ENCODE data around the gene ASS1. TPM values are rescaled to one million over a fixed set of nuclear protein-coding genes. Genes with fewer than 3 reads are reported as not detected.

The ASS1 gene
- polyA plus RNA-seq, 3 donors from 2014 or later = not detected

DNA sequence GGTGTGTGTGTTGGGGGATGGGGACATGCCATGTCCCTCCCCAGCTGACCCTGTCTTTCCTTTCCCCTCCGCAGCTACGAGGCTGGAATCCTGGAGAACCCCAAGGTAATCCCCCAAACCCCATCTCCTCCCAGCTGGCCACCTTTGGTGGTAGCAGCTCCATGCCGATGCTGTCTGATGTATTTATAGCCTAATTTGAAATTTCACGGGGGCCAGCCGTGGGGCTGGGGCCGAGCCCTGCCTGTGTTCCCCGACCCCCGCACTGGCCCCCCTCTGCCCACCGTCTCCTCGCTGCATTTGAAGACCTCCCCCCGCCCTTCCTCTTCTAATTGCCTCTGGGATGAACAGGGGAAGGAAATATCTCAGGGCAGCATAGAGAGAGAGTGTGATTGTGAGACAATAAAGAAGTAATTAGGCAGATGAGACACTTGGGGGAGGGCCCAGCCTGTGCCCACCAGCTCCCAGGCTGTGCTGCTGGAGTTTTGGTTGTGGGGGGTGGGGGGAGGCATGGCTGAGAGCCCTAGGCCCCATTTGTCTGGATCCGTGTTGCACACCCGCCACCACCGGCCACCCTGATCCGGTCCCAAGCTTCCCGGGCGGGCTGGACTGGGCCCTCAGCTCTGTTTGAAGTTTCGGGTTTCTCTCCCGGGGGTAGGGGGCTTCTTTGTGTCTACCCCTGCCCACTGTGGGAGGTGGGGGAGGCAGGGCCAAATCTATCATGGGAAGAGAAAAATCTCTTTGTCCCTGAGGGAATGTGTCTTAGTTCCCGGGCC lies 26.8 kb downstream of the ASS1 start:
- Mint-ChIP-seq H3K4me3 (no peak overlapping the region), H3K36me3 (no peaks in the 10 kb centered on the region), H3K27me3 (ENCODE audit: low read depth in 3 of 3) (peaks cover 2 to 11% (median 5%) of the 10 kb centered on the region in 3 donors), H3K9me3 (no peaks in the 10 kb centered on the region), H3K4me1 (no peaks in the 10 kb centered on the region), H3K27ac (no peak overlapping the region)
- DNase-seq = no peak

DNA sequence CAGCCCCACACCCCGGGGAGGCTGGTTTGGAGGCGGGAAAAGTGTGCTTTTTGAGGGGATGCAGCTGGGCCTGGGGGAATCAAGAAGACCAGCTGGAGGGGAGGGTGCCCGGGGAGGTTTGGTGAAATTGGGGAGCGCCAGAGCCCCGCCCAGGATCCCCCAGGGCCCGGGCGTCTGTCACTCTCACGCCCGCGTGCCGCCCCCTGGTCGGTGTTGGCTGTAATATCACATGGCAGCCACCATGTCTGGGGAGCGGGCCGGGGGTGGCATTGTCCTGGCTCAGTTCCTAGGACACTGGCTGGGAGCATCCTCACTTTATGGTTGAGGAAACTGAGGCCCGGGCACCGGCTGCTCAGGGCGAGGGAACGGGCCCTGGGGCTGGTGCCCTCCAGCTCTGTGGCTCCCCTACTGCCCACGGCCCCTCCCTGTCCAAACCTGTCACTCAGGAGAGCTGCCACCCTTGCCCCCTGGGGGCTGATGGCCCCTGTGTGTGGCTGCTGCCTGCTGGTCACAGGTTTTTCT lies 27.5 kb downstream of the ASS1 start:
- Mint-ChIP-seq H3K4me1 (no peaks in the 10 kb centered on the region), H3K36me3 (no peaks in the 10 kb centered on the region), H3K4me3 (no peak overlapping the region), H3K27me3 (ENCODE audit: low read depth in 3 of 3) (peaks cover 2 to 11% (median 5%) of the 10 kb centered on the region in 3 donors), H3K9me3 (no peaks in the 10 kb centered on the region), H3K27ac (no peak overlapping the region)
- no peak for DNase-seq

DNA sequence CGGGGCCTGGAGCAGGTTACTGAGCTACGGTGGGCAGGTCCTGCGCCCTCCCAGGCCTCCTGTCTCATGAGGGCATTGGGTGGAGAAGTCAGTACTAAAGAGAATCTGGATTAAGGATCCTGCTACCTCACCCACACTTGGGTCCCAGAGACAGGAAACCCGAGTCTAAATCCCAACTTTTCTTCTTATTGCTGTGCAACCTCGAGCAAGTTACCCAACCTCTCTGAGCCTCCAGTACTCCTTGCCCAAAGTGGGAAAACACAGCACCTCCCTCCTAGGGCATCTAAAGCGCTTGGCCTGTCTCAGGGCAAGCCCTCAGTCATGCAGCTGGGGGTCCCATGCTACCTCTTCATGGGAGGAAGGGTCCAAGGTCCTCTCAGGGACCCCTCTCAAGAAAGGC lies 28.2 kb downstream of the ASS1 start:
- H3K27ac Mint-ChIP-seq = no peak overlapping the region
- no peak overlapping the region for H3K4me3 Mint-ChIP-seq
- H3K27me3 Mint-ChIP-seq (ENCODE audit: low read depth in 3 of 3) = peaks cover 2 to 4% (median 2%) of the 10 kb centered on the region in 3 donors
- H3K9me3 Mint-ChIP-seq = no peaks in the 10 kb centered on the region
- no peak for DNase-seq
- no peaks in the 10 kb centered on the region for H3K36me3 Mint-ChIP-seq
- H3K4me1 Mint-ChIP-seq = no peaks in the 10 kb centered on the region

DNA sequence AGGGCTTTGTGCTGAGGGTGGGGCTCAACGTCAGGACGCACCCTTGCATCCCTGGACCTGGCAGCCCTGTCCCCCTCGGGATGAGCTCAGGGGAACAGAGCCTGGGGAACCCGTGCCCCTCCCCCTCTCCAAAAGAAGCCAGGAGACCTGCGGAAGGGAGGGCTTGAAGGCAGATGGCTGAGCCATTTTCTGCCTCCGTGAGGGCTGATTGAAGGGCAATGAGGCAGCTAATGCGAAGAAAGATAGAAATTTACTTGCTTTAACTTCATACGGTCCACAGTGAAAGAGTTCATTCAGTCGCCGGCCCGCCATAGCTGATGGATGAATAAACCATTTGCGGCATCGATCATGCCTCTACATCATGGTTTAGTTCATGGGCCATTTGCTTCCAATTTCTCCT lies 28.8 kb downstream of the ASS1 start:
- Mint-ChIP-seq H3K9me3 (no peaks in the 10 kb centered on the region), H3K27ac (no peak overlapping the region), H3K4me1 (no peaks in the 10 kb centered on the region), H3K4me3 (no peak overlapping the region), H3K36me3 (no peaks in the 10 kb centered on the region), H3K27me3 (ENCODE audit: low read depth in 3 of 3) (peaks cover 0 to 3% (median 2%) of the 10 kb centered on the region in 3 donors)
- DNase-seq = no peak

DNA sequence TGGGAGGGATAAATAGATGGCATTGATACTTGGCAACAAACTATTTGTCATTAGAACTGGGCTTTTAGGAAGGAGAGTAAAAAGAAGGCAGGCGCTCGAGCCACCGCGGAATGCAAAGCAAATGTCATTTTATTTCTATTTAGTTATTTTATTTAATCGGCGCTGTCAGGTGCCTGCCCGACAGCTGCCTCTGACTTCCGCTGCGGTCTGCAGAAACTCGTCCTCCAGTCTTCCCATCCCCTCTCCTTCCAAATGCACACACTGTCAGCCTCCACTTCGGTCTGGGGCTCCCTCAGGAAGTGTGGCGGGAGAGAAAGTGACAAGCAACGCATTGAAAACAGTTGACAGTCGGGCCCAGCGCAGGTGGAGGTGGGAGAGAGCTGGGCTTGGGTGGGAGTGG lies 29.3 kb downstream of the ASS1 start:
- Mint-ChIP-seq H3K4me1 (no peaks in the 10 kb centered on the region), H3K27ac (no peak overlapping the region), H3K4me3 (no peak overlapping the region), H3K27me3 (ENCODE audit: low read depth in 3 of 3) (peaks cover 0 to 3% (median 2%) of the 10 kb centered on the region in 3 donors), H3K9me3 (no peaks in the 10 kb centered on the region), H3K36me3 (no peaks in the 10 kb centered on the region)
- DNase-seq = no peak

DNA sequence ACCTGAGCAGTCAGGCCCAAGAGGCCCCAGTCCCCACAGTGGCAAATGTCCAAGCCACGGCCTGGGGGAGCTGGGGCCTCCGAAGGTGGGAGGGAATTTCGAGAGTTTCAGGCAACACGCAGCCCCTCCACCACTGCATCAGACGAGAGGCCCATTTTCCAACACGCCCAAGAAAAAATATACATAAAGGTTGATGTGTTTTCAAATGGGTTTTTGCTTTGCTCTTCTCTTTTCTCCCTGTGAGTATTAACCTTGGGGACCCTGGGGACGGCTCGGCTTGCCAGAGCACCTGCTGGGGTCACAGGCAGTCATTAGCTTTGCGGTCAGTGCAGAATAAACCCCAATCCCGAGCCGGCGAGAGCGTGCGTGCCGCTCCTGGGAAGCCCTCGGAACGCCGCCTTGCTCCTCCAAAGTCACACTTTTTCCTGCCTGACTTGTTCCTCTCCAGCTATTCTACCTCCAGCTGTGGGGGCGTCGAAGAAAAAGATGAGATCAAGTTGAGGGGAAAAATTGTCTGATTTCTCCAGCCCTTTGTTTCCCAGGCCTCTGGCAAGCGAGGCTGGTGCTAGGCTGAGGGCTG lies 31.5 kb downstream of the ASS1 start:
- no peak overlapping the region for H3K4me3 Mint-ChIP-seq
- DNase-seq = no peak
- H3K36me3 Mint-ChIP-seq = no peaks in the 10 kb centered on the region
- peaks cover 0 to 3% (median 1%) of the 10 kb centered on the region in 3 donors for H3K27me3 Mint-ChIP-seq (ENCODE audit: low read depth in 3 of 3)
- H3K27ac Mint-ChIP-seq = no peak overlapping the region
- no peaks in the 10 kb centered on the region for H3K4me1 Mint-ChIP-seq
- H3K9me3 Mint-ChIP-seq = no peaks in the 10 kb centered on the region

DNA sequence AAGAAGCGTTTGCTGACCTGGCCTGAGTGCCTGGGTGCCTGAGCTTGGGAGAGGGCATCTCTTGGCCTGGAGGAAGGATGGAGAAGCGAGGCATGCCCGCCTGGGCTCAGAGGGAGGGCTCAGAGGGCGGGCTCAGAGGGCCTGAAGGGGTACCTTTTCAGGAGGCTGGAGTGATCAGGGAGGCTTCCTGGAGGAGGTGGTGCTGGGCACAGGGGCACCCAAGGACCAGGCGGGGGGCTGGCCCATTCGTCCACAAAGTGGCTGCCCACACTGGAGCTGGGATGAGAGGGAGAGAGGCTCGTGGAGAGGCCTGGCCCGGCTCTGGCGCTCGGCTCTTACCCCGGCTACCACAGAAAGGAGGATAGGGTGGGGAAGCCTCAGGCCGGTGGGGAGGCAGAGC lies 32.8 kb downstream of the ASS1 start:
- H3K4me3 Mint-ChIP-seq = no peak overlapping the region
- no peaks in the 10 kb centered on the region for H3K4me1 Mint-ChIP-seq
- H3K27me3 Mint-ChIP-seq (ENCODE audit: low read depth in 3 of 3) = peaks cover 2 to 6% (median 3%) of the 10 kb centered on the region in 3 donors
- DNase-seq = no peak
- no peak overlapping the region for H3K27ac Mint-ChIP-seq
- no peaks in the 10 kb centered on the region for H3K36me3 Mint-ChIP-seq
- H3K9me3 Mint-ChIP-seq = no peaks in the 10 kb centered on the region

DNA sequence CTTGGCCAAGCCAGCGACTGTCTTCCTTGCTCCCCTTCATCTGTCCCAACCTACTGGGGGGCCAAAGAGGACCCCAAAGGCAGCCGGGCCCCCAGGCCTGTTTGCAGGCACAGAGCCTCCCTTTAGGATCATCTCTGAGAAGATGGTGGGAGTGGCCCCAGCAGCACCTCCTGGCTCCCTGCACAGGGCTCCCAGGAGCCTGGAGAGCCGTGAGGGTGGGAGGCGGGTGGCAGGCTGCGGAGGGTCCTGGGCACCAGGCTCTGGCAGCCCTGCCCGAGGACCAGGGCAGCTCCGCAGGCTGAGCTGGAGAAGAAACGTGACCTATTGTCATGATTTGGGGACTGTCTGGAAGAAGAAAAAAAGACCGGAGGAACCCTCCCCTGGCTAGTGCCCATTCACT lies 33.4 kb downstream of the ASS1 start:
- Mint-ChIP-seq H3K36me3 (no peaks in the 10 kb centered on the region), H3K27me3 (ENCODE audit: low read depth in 3 of 3) (peaks cover 2 to 4% (median 4%) of the 10 kb centered on the region in 3 donors), H3K4me1 (no peaks in the 10 kb centered on the region), H3K27ac (no peak overlapping the region), H3K4me3 (no peak overlapping the region), H3K9me3 (no peaks in the 10 kb centered on the region)
- DNase-seq = no peak

DNA sequence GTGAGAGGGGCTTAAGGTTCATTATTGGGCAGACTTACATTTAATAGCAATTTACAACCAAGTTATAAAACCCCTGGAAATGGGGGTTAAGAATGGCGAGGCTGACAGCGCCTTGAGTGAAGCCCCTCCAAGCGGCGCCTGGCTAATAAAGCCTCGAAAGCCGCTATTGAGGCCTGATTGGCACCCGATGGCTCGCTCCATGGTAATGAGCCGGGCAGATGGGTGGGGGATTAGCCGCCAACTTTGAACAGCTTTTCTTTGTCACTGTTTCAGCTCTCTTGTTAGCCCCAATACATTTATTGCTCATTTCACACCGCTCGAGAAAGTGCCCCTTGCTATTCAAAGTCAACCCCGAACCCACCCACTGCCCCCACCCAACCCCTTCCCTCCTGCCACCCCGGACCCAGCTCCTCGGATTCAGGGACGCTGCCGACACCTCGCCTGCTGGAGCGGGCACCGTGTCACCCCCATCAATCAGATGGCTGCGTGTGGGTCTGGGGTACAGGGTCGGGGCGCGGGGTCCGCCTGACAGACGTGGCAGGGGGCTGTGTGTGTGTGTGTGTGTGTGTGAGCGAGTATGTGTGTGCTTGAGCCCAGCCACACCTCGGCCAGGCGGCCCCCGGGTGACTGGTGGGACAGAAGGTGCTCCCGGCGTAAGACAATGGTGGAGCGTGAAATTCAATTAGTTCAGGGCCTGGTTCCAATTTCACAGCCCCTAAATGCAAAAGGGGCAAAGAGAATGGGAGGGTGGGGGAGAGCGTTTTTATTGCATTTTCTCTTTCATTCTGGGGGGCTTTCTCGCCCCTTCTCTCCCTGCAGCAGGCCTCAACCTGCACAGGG lies 34.2 kb downstream of the ASS1 start:
- Mint-ChIP-seq H3K27ac (no peak overlapping the region), H3K27me3 (ENCODE audit: low read depth in 3 of 3) (peaks cover 2 to 5% (median 3%) of the 10 kb centered on the region in 3 donors), H3K4me3 (no peak overlapping the region), H3K9me3 (no peaks in the 10 kb centered on the region), H3K36me3 (no peaks in the 10 kb centered on the region), H3K4me1 (no peaks in the 10 kb centered on the region)
- DNase-seq = no peak

DNA sequence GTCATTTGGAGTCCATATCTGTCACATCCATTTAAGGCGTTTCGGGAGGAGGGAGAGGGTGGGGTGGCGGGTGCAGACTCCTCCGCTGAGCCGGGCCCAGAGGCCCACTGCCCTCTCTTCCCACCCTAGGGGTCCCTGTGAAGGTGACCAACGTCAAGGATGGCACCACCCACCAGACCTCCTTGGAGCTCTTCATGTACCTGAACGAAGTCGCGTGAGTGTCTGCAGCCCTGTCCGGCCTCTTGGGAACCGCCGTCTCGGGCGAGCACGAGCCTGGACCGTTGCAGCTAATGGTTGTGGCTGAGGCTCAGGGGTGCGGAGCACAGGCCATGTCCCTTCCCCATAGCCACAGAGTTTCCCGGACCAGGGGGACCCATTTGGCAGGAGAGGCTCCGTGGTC lies 34.8 kb downstream of the ASS1 start:
- Mint-ChIP-seq H3K27ac (no peak overlapping the region), H3K27me3 (ENCODE audit: low read depth in 3 of 3) (peaks cover 2 to 9% (median 3%) of the 10 kb centered on the region in 3 donors), H3K4me3 (no peak overlapping the region), H3K36me3 (no peaks in the 10 kb centered on the region), H3K9me3 (no peaks in the 10 kb centered on the region), H3K4me1 (no peaks in the 10 kb centered on the region)
- no peak for DNase-seq

DNA sequence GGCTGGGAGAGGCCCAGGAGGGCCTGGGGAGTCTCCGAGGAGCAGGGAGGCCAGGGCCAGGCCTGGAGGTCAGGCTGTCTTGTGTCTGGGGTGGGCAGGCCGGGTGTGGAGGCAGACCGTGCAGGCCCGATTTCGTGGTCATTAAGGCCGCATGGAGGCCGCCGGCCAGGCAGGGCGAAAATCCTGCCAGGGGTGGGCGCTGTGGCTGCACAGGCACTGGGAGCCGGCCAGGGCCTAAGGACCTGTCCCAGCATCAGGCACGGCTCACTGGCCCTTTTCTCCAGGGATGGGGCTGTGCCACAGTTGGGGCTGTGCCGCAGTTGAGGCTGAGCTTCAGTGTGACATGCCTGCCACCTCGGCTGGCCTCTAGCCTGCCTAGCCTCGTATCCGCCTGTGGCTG lies 35.9 kb downstream of the ASS1 start:
- DNase-seq = no peak
- H3K4me1 Mint-ChIP-seq = no peaks in the 10 kb centered on the region
- H3K4me3 Mint-ChIP-seq = no peak overlapping the region
- no peak overlapping the region for H3K27ac Mint-ChIP-seq
- H3K36me3 Mint-ChIP-seq = no peaks in the 10 kb centered on the region
- no peaks in the 10 kb centered on the region for H3K9me3 Mint-ChIP-seq
- H3K27me3 Mint-ChIP-seq (ENCODE audit: low read depth in 3 of 3) = peaks cover 2 to 9% (median 3%) of the 10 kb centered on the region in 3 donors

DNA sequence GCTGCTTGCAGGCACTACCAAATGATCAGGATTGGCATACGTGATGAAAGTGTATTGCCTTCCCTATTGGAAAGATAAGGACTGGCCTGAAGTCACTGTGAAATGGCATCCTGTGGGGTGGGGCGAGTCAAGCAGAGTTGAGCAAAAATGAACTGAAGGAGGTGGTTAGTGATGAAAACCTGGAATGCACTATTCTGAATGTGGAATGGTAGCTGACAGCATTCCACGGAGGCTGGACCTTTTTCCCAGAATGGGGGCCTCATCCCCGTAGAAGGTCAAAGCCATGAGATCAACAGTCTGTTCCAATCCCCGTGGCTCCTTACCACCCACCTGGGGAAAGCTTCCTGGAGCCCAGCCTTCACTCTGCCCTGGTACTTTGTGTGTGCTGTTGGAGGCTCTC lies 37.7 kb downstream of the ASS1 start:
- Mint-ChIP-seq H3K4me1 (no peaks in the 10 kb centered on the region), H3K27ac (no peak overlapping the region), H3K27me3 (ENCODE audit: low read depth in 3 of 3) (peaks cover 2 to 9% (median 3%) of the 10 kb centered on the region in 3 donors), H3K36me3 (no peaks in the 10 kb centered on the region), H3K9me3 (no peaks in the 10 kb centered on the region), H3K4me3 (no peak overlapping the region)
- DNase-seq = no peak

DNA sequence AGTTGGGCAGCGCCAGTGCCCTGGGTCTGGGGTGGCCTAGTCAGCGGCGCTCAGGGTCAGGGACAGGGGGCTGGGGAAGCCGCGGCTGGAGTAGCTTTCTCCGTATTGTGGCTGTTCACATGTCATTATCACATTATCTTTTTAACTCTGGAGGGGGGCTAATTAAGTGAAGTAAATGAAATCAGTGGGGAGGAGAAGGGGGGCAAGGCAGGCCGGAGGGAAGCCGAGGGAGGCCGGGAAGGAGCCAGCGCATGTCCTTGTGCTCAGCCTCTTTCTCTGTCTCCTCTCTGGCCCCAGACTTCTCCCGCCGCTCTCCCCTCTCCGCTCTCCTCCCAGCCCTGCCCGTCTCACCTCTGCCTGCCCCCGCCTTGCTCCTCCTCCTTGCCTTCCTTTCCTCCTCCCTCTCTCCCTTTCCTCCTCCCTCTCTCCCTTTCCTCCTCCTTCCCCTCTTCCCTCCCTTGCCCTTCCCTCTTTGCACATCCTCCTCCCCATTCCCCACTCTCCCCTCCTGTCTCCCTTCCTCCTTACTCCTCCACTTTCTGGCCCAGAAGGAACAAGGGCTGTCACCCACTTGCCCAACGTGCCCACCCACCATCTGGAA lies 38.7 kb downstream of the ASS1 start:
- no peak overlapping the region for H3K4me3 Mint-ChIP-seq
- H3K9me3 Mint-ChIP-seq = no peaks in the 10 kb centered on the region
- peaks cover 2 to 9% (median 3%) of the 10 kb centered on the region in 3 donors for H3K27me3 Mint-ChIP-seq (ENCODE audit: low read depth in 3 of 3)
- H3K4me1 Mint-ChIP-seq = no peaks in the 10 kb centered on the region
- H3K36me3 Mint-ChIP-seq = no peaks in the 10 kb centered on the region
- H3K27ac Mint-ChIP-seq = no peak overlapping the region
- DNase-seq = no peak
